ENCODE results near the gene TMEM132A. TPM values are rescaled to one million over a fixed set of nuclear protein-coding genes. Genes with fewer than 3 reads are reported as not detected.
"Not testable (repeated sequence)": the region's sequence is repeated elsewhere in the genome, so short reads cannot be mapped to it uniquely, and the experiment has no call there.

TMEM132A gene
- total RNA-seq, 2 donors from 2014 or later = 5.4 to 7.7 TPM

DNA sequence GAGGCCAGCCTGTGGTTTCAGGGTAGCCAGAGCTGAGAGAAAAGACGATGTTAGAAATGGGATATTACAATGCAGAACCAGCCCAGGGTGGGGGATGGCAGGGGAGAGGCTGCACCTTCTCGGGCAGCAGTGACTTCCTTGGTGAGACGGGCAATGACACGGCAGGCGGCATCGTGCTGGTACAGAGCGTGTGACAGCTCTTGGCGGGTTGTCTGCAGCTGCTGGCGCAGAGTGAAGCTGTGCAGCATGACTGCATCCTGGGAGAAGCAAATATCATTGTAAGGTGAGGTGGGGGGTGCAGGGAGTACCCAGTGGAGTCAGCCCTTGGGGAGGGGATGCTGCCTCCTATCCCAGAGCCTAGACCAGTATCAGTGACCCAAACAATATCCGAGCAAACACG lies 21.6 kb upstream of the TMEM132A start:
- DNase-seq (ENCODE audit: low spot score) = no peak
- intact Hi-C loops (cut with DNase I) = no loop called here

DNA sequence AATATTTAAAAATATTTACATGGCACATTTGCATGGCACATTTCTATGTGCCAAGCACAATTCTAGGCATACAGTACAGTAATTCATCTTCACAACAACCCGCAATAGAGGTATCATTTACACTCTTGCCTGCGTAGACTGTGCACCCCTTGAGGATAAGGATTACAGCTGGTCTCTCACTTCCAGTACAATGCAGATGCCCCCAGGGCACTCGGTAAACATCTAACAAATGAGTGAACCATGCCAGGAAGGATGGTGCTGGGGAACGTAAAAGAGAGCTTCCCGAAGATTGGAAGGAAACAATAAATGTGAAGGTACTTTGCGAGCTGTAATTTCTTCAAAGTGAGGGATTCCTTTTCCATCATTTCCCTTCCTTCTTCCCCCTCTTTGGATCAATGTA lies 19.2 kb upstream of the TMEM132A start:
- intact Hi-C loops (cut with DNase I) = no loop called here
- DNase-seq (ENCODE audit: low spot score) = no peak

DNA sequence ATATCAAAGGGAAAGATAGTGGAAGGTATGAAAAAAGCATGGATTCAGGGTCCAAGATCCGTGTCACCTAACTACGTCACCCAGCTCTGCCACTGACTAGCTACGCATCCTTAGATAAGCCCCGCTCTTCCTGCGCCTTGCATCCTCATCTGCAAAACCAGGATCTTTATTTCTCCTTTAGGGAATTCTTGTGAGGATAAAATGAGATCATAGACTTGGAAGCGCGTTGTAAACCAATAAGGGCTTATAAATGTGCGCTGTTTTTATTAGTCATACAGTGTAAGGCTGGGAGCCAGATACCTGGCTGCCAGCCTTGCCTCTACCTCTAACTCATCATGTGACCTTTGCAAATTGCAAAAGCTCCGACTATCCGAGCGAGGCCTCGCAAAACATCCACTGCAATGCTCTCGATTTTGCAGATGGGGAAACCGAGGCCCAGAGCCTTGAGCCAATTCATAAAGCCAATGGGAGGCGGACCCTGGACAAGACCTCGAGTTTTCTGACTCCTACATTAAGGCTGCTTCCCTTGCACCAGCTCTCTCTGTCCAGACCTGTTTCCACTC lies 18.6 kb upstream of the TMEM132A start:
- DNase-seq (ENCODE audit: low spot score) = no peak
- intact Hi-C loops (cut with DNase I) = no loop called here

DNA sequence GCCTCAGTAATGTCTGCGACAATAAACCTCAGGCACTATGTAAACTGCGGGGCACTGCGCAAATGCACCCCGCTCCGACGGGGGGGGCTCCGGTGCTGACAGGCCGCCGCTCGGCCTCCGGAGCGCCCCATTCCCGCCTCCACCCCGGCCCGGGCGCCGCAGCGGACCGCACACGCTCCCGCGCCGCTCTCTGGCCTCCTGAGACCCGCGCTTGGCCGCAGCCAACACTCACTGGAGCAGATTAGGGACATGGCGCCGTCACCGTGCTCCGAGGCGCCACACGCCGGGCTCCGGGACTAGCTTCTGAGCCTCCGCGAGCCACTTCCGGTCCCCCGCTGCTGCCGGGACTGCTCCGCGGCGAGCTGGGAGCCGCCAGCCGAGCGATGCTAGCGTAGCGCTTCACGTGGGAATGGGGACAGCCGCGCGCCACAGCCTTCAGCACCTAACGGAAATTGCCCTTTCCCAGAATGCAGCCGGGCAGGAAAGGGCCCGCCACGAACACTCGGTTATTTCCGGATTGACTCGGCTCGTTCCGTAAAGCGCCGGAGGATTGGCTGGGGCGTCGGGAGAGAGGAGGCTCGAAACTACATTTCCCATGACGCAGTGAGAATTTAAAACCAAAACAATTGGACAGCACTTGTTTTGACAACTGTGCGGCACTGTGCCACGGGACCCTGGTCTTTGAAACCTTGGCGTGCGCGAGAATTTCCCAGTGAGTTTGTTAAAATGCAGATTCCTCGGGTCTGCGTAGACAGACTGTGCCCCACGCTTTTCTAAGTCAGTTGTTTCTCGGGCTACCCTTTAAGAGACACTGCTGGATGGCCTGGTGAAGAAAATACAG lies 17.9 kb upstream of the TMEM132A start, which contains the start of gene PRPF19:
PRPF19 (minus strand) TSS at position 454 of the 841 bp plus-strand sequence; CDS start at position 251, 203 bp downstream.
- intact Hi-C loops (cut with DNase I) = no loop called here

DNA sequence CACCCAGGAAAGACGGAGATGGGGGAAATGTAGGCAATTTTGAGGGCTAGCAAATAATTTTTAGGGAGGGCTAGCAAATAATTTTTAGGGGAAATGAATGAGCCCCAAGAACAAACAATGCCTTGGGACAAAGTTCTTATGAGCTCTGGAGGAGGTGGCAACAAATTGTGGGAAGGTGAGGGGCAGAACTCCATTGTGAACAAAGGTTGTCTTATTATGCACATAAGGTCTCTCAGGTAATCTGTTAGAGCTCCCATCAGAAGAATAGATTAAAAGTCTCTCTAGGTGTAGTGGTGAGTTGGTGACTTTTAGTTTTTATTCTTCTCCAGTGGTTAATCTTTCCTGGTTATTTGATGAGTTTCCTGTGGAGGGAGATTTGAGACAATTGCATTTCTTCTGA lies 15.5 kb upstream of the TMEM132A start:
- intact Hi-C loops (cut with DNase I) = no loop called here
- DNase-seq (ENCODE audit: low spot score) = no peak

More for the DNA sequence above, 17.9 kb upstream of the TMEM132A start, which contains the start of gene PRPF19:
- DNase-seq (ENCODE audit: low spot score) = peak; percentile 99

DNA sequence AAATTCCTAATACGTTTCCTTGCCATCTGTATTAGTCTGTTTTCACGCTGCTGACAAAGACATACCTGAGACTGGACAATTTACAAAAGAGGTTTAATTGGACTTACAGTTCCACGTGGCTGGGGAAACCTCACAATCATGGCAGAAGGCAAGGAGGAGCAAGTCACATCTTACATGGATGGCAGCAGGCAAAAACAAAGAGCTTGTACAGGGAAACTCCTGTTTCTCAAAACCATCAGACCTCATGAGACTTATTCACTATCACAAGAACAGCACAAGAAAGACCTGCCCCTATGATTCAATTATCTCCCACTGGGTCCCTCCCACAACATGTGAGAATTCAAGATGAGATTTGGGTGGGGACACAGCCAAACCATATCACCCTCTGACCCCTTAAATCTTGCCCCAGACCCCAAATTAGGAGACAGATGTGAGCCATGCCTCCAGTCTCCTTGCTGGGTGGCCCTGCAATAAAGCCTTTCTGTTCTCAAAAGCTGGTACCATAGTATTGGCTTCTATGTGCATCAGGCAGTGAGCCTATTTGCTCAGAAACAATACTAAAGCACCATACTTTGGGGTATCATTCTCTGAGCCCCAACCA lies 14.5 kb upstream of the TMEM132A start:
- intact Hi-C loops (cut with DNase I); DNase-seq (ENCODE audit: low spot score): not testable (repeated sequence)

DNA sequence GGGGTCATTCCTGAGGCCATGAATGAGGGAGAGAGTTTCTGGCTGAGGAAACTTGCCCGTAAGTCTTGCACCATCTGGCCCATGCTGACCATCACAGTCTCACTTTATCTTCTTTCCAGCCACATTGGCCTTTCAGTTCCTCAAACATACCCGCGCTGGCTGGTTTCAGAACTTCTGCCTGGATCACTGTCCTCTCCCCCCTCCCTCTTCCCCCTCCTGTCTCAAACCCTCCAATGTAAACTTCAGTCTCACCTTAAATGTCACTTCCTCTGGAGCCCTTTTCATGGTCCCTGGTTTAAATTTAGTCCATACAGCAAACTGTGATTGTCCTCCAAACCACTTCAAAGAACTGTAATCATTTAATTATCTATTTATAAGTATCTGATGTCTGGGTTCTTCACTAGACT lies 14.0 kb upstream of the TMEM132A start:
- no peak for DNase-seq (ENCODE audit: low spot score)
- intact Hi-C loops (cut with DNase I) = no loop called here

DNA sequence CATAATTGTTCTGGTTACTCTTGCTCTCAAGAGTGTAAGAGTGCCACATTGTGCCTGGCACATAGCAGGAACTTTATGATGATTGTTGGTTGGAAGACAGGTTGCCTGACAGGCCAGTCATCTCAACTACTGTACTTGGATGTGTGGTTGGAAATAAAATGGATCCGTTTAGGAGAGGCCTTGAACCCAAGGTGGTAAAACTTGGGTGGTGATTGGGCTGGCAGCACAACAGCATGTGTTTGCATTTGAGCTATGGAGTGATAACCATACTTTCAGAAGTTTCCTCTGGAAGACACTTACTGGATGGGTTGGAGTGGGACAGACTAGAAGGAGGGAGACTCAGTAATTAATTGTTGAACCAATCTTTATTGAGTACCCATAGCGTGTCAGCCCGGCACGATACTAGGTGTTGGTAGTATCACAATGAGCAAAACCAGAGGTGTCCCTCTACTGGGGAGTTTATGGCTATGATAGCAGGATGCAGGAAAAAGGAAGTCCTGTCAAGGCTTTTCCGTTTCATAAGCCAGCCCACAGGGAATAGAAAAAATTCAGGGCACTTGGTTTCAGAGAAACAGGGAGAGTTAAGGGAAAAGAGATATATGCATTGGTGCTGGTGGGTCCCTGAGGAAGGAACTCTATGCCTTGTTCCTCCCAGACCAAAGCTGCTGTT lies 13.4 kb upstream of the TMEM132A start:
- no peak for DNase-seq (ENCODE audit: low spot score)
- intact Hi-C loops (cut with DNase I) = no loop called here

DNA sequence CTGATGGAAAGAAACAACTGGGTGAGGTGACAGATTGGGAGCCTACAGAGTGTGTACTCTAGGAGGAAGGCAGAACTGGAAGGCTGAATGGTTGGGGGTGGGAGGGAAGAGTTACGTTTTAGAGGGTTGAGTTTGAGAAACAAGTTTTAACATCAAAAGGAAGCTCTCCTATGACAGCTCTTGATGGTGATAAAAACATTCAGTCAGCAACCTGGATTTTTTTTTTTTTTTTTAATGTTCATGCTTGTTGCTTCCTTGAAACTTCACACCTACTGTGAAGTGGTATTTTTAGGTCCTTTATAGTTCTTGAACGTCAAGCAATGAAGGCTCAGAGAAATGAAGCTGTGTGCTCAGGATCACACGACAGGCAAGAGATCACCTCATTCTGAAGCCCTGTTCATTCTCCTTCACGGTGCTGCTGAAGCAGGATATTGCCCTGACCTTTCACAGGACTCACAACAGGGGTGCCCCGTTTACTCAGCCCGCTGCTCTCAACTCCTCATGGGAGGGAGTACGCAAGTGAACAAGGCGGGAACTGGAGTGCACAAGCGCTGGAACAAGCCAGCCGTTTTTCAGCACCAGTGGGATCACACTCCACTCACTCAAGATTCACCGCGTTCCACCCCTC lies 11.9 kb upstream of the TMEM132A start:
- intact Hi-C loops (cut with DNase I) = no loop called here

DNA sequence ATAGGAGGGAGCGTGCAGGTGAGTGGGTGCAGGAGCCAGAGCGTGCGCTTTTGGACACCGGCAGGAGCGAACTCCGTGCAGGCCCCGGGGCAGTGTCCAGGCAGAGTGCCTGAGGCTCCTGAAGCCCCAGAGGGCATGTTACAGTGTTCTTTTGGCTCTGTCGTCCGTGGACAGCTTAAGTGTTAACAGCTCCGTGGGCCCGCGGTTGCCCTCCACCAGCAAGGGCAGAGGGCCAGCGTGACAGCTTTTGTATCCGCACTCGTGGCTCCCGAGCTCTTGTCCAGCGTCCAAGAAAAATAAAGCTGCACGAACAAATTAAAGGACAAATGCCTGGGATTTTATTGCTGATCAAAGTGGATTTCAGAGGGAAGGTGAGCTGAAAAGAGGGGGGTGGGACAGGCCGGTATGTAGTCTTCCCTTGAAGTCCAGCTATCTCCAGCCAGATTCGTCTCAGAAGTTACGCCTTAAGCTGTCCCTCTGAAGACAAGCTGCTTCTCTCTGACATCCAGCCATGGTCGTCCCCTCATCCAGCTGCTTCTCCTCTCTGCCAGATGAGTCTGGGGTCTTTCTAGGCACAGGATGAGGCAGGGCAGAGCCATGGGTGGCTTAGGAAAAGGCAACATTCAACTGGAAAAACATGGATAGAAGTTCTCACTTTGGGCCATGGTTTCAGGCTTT lies 11.3 kb upstream of the TMEM132A start:
- no peak for DNase-seq (ENCODE audit: low spot score)
- intact Hi-C loops (cut with DNase I) = no loop called here

More for the DNA sequence above, 11.9 kb upstream of the TMEM132A start:
- no peak for DNase-seq (ENCODE audit: low spot score)

DNA sequence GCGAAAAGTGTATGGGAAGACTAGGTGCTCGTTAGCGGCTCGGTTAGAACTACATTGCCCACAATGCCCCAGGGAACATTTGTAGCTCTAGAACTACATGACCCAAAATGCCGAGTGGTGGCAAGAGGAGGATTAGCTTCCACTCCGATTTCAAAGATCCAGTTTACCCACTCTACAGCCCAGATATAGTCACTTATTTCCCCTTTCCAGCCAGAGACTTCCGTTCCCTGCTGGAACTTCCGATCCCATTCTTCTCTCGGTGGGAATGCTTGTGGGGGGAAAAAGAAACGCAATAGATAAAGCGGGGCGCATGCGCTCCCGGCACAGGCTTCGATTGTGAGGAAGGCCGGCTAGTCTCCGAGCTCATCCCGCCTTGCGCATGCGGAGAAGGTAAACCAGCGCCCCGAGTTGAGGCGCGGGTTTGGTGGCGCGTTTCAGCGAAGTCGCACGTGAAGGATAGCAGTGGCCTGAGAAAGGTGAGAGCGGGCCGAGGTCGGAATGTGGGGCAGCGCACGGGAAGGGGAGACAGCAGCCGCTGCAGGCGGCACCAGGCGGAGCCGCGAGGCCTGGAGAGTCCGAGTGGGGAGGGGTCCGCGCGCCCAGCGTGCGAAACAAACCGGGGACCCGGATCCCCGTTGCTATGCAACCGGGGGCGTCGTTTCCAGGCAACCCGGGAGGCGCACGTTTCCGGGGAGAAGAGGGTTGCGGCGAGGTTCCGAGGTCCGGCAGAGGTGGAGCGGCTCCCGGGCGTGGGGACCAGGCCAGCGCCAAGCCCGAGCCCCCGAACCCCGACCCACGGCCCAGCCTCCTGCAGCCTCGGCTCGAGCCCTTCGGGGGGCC lies 10.2 kb upstream of the TMEM132A start, which contains the start of gene TMEM109:
TMEM109 (plus strand) TSS at position 366 of the 840 bp plus-strand sequence. CDS start 5,536 bp downstream, outside the sequence.
- intact Hi-C loops (cut with DNase I) = no loop called here
- peak; percentile 95 for DNase-seq (ENCODE audit: low spot score)

DNA sequence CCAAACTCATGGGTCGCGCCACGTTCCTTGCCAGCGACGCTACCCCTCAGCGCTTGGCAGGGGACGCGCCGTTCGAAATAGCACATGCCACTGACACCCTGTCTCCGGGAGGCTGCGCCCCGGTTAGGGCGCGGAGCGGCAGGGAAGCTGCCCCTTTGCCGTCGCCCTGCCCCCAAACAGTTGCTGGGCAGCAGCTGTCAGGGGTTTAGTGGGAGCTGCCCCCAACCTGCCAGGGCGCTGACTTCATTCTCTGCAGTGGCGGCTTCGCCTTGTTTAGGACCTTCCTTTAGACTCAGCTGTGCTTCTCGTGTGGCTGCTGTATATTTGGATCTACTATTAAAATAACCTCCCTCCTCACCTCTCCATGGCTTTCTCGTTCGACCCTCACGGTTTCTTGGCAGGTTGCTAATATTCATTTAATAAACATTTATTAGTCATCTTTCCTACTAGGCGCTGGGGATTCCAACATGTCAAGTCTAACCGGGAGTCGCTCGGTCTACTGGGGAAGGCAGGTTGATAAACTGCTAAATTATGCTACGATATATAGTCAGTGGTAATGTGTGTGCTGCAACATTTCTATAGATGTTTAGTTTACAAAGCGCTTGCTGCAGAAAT lies 9.5 kb upstream of the TMEM132A start:
- intact Hi-C loops (cut with DNase I) = no loop called here
- peak; percentile 86 for DNase-seq (ENCODE audit: low spot score)

DNA sequence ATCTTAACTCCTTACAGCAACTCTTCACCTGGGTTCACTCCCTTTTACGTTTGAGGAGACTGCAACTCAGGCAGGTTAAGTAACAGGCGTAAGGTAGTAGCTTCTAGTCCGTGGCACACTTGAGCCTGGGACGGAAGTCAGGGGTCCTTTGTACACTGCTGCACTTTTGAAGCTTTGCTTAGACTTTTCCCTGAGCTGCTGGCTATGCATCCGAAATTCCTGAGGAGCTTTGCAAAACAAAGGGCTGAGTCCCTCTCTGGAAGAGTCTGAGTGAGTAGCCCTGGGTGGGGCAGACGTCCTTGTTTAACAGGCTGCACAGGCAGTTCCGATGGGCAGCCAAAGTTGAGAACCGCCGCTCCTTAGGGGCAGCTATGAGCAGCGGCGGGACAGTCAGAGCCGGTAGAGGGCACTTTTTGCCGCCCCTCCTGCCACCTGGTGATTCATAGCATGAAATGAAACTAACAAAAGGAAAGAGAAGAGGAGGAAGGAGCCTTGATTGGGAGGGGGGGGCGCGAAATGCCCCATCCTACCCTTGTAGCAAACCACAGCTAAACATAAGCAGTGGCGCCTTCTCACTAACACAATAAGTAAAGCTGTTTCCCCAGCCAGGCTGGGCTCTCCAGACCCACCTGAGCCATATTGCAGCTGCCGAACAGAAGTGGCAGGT lies 8.9 kb upstream of the TMEM132A start:
- intact Hi-C loops (cut with DNase I) = no loop called here
- DNase-seq (ENCODE audit: low spot score) = peak; percentile 89

DNA sequence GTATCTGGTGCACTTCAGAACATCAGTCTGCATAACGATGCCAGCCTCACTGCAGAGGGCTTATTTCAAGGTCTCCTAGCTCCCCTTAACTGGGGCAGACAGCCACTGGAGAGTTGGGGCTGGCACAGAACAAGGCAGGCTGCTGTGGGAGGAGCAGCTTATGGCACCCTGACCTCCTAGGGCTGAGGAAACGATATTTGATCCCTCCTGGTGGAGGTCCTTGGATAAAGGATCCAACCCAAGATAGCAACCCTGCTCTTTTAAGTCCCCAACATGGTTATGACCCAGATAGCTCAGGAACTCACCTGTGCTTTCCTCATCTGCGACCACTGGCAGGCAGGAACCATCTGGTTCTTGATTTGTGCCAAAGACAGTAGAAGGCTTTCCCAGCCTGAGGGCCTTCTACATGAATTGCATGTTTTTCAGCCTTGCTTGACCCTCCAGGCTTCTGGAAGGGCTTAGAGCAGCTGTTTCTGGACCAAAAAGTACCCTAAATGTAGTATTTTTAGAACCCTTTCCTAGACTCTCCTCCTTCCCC lies 7.5 kb upstream of the TMEM132A start:
- no peak for DNase-seq (ENCODE audit: low spot score)
- intact Hi-C loops (cut with DNase I) = no loop called here

DNA sequence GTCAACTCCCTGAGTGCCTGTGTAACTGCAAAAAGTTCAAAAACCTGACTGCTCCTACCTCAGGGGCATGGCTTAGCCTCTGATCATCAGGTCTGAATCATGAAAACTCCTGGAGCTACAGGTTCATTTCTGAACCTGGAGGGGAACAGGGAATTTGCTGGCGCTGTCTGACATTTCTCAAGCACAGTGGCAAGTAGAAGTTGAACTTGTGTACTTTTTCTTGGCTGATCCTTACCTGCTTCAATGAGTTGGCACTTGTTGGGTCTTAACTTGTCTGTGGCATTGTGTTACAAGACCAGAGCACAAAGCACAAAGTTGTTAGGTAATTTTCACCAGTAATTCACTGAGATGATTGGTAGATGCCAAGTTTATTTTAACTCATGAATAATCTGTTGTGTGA lies 7.0 kb upstream of the TMEM132A start:
- intact Hi-C loops (cut with DNase I) = no loop called here
- DNase-seq (ENCODE audit: low spot score) = no peak

DNA sequence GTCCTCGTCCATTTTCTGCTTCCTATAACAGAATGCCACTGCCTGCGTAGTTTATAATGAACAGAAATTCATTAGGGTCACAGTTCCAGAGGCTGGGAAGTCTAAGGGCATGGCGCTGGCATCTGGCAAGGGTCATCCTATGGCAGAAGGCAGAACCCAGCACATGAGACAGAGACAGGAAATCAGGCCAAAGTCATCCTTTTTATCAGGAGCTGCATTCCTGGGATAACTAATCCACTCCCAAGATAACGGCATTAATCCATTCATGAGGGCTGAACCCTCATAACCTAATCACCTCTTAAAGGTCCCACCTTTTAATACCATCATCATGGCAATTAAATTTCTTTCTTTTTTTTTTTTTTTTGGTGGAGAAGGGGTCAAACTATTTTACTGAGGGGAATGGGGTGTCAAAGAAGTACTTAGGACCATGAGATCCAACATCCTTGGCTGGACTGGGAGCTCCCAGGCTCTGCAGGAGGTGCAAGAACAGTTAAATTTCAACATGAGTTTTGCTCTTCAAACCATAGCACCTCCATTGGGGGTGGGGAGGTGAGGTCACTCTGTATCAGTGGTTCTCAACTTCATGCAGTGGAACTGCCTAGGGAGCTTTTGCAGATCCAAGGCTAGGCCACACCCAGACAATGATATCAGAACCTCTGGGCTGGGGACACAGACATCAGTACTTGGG lies 5.9 kb upstream of the TMEM132A start:
- DNase-seq (ENCODE audit: low spot score) = no peak
- intact Hi-C loops (cut with DNase I) = no loop called here

All from posterior vena cava (tissue), 2 donors.